GM21717 (cell line): ENCODE data around the gene TMEM80.
"Not testable (repeated sequence)": the region's sequence is repeated elsewhere in the genome, so short reads cannot be mapped to it uniquely, and the experiment has no call there.

Experiments used
- ATAC-seq: cut with Tn5 transposase; IDR thresholded peaks from one replicate; pipeline ENCODE4 v1.9.1; 2021; ENCODE audit warnings: mild to moderate bottlenecking, moderate library complexity; ENCODE audit not compliant: unreplicated experiment

The TMEM80 gene

DNA sequence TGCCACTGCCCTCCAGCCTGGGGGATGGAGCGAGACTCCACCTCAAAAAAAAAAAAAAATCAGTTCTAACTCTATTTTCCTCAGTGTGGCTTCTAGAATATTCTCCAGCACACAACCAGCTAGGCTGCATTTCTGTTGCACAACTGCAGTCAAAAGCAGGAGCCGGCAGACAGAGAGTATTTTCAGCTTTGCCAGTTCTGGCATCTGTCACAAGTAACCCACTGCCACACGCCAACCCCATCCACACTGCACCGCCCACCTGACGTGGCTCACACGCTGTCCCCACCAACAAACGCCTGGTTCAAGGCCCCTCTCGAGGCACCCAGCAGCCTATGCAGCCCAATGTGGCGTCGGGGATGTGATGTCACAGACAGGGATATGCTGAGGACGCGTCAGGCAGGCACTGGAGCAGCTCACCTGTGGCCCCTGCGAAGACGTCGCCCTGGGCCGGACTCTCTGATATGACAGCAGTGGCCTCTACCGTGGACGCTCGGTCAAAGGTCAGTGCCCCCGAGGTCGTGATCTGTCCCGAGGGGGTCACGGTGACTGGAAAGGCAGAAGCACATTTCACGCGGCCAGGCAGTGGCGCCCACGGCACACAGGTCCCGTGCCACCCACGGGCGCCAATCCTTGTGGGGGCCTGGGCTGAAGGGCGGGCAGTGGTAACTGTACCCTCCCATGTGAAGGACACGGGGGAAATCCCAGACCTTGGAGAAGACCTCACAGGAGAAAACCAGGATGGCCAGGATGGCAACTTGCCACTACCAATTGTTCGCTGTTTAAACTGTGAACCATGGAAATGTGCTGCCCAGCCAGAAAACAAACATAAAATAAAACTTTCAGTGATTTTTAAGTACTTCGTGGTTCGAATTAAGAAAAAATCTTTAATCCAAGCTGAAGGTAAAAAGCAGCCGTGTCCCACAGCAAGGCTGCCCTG lies 16.1 kb upstream of the TMEM80 start:
- ATAC-seq: no peak

GRCh38 chr11:680476-680875 lies 15.1 kb upstream of the TMEM80 start:
- ATAC-seq: no peak

- no peak for ATAC-seq
Observed at GRCh38 chr11:680970-681369, 14.6 kb upstream of the TMEM80 start.

- no peak for ATAC-seq
Observed at GRCh38 chr11:686451-687243, 9.0 kb upstream of the TMEM80 start.

- ATAC-seq: no peak
Observed at GRCh38 chr11:687751-688150, 7.9 kb upstream of the TMEM80 start.

DNA sequence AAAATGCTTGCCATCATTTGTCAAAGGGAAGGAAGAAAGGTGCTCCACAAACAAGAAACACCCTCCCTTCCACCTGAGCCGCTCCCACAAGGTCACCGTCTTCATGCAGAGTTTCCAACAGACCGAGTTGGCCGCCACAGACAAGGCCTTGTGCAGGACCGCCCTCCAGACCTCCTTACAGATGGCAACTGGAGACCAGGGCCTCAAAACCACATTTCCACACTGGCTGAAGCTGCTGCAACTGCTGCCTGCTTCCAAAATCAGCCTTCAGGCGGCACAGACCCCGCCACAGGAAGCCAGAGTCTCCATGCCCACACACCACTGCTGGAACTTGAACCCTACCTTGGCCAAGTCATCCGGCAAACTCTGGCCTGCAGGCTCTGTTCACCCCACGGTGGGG lies 6.9 kb upstream of the TMEM80 start:
- ATAC-seq: no peak

DNA sequence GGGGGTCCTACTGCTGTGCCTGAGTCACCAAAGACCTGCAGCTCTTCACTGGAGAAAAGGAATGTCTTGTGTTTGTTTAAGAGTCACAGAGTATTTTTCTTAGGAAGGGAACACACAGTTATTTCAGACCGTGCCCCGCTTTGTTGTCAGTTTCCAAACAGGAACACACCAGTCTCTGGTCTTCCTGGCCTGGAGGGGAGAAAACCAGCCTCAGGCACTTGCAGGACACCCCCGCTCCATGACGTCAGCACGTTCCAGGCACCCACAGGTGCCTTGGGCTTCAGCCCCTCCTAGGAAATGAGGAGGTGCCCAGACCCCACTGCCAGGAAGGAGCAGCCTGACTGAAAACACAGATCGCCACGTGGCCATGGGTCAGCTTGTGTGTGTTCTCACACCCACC lies 6.0 kb upstream of the TMEM80 start:
- ATAC-seq: no peak

DNA sequence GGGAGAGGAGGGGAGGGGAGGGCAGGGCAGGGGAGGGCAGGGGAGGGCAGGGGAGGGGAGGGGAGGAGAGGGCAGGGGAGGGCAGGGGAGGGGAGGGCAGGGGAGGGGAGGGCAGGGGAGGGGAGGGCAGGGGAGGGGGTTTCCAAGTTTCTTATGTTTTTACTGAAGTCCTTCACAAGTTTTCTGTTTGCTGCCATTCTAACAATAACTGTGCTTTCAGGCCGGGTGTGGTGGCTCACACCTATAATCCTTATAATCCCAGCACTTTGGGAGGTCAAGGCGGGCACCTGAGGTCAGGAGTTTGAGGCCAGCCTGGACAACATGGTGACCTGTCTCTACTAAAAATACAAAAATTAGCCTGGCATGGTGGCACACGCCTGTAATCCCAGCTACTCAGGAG lies 5.4 kb upstream of the TMEM80 start:
- ATAC-seq: not testable (repeated sequence)

- ATAC-seq: no peak
Observed at GRCh38 chr11:690738-691633, 4.6 kb upstream of the TMEM80 start.

GRCh38 chr11:691710-692590 lies 3.7 kb upstream of the TMEM80 start:
- ATAC-seq: no peak

- no peak for ATAC-seq
Observed at GRCh38 chr11:692824-693414, 2.7 kb upstream of the TMEM80 start.

- ATAC-seq: no peak
Observed at GRCh38 chr11:693415-693831, 2.2 kb upstream of the TMEM80 start.

GRCh38 chr11:693887-694562 lies 1.6 kb upstream of the TMEM80 start:
- no peak for ATAC-seq

DNA sequence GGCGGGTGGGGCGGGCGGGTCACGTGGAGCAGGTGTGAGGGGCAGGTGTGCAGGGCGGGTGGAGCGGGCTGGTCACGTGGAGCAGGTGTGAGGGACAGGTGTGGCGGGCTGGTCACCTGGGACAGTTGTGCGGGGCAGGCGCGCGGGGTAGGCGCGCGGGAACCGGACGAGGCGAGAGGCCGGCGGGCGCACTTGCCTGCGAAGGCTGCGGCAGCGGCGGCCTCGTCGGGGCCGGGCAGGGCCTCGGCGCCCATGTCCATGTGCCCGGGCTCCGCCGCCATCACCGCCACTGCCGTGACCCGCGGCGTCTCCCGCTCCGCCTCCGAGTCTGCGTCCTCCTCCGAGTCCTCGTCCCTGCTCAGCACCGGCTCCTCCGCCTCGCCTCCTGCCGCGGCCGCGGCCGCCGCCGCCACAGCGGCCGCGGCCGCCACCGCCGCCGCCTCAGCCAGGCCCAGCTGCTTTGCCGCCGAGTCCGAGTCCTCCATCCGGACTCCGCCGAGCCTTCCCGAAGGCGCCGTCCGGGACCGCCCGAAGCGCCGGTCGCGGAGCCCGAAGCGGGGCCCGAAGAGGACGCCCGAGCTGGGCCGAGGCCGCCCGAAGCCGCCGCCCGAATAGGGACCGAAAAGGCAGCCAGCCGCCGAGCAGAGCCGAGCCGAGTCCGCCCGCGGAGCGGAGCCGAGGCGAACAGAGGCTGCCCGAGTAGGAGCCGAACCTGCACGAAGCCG lies 891 bp upstream of the TMEM80 start, which contains the start of gene DEAF1:
DEAF1 (minus strand) TSS at position 660 of the 725 bp plus-strand sequence; CDS start at position 485, 175 bp downstream.
- ATAC-seq: peak; percentile 73

- ATAC-seq: no peak
Observed at GRCh38 chr11:695288-695537, 403 bp upstream of the TMEM80 start.

DNA sequence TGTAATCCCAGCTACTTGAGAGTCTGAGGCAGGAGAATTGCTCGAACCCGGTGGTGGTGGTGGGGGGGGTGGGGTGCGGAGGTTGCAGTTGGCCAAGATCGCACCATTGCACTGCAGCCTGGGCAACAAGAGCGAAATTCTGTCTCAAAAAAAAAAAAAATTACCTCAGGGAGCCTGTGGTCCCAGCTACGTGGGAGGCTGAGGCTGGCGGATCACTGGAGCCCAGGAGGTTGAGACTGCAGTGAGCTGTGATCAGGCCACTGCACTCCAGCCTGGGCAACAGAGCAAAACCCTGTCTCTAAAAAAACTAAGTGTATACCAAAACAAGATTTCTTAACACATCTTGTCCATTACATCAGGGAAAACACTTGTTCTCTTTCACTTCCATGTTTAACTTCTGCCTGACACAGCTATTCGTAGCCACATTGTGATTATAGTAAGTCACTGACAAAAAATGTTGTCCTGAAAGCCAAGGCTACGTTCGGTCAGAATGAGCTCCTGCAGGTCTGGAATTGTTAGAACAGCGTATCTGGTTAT lies 1.4 kb downstream of the TMEM80 start:
- ATAC-seq: no peak

- ATAC-seq: no peak
Observed at GRCh38 chr11:697811-698311, 2.2 kb downstream of the TMEM80 start.

DNA sequence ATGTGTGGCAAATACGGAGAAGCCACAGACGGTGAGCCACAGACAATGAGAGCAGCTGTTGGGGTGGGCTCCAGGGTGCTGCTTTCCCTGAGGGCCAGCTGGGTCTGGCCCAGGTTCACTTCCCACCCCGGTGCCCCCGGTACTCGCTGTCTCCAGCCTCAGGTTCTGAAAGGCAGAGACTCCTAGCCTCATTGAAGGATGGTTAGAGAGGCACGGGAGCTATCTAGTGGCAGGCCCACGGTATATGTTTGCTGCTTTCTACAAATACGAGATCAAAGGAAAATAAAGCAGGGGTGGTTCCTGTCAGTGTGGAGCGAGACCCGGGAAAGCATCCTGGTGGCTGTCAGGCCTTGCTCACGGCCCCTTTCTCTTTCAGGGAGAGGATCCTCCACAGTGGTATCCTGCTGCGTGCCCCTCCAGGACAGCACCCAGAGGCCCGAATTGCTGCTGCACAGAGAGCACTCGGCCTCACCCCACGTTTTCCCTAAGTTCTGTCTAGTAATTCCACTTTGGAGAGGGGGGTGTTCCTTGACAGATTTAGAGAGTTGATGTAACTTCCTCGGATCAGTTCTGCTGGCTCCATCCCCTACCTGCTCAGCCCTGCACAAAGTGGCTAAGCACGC lies 3.0 kb downstream of the TMEM80 start:
- no peak for ATAC-seq
